PC-9 (cell line): ENCODE measurements around the gene TAOK2. TPM values are rescaled to one million over a fixed set of nuclear protein-coding genes. Genes with fewer than 3 reads are reported as not detected.

Experiments used
- BruUV-seq: library from RNA; stranded (reverse); fragments of 400-500 nt; replicated peaks from 2 replicates; lab custom pipeline; 2021; lab: Mats Ljungman, UMichigan
- CTCF ChIA-PET: fragments of 300-600 bp; sonication (Branson Sonifier 250); formaldehyde crosslinking; loops from one replicate; lab custom pipeline; 2022; ENCODE audit warnings: antibody characterized with exemption; lab: Charles Lee
- POLR2A ChIA-PET: fragments of 300-600 bp; sonication (Branson Sonifier 250); formaldehyde crosslinking; loops from one replicate; lab custom pipeline; 2022; ENCODE audit warnings: antibody characterized with exemption; ENCODE audit not compliant: unreplicated experiment; lab: Charles Lee
- DNase-seq, 2 experiments: peaks; one replicate each; pipeline versions ENCODE4 v3.0.0 to v3.0.0-alpha.2; 2015 to 2022; ENCODE audit warnings: mixed read lengths in 1 of 2
- H2AFZ ChIP-seq: fragments of 200-600 bp; sonication (generic); 2 replicates; pipeline ENCODE4 v1.8.1; 2017; ENCODE audit warnings: antibody characterized with exemption
- H3F3A ChIP-seq: fragments of 200-600 bp; sonication (generic); 2 replicates; pipeline ENCODE4 v1.8.1; 2017; ENCODE audit warnings: antibody characterized with exemption, mild to moderate bottlenecking, low read depth; ENCODE audit not compliant: insufficient read depth
- H3K27ac ChIP-seq: fragments of 200-600 bp; sonication (generic); 2 replicates; pipeline ENCODE4 v1.6.1; 2016; ENCODE audit warnings: mixed run types
- H3K27me3 ChIP-seq: fragments of 200-600 bp; sonication (generic); 2 replicates; pipeline ENCODE4 v1.6.1; 2016; ENCODE audit warnings: low read depth, mixed run types; ENCODE audit not compliant: insufficient read depth
- H3K36me3 ChIP-seq: fragments of 200-600 bp; sonication (generic); 2 replicates; pipeline ENCODE4 v1.6.1; 2016; ENCODE audit warnings: low read depth, mixed run types
- H3K4me1 ChIP-seq: fragments of 200-600 bp; sonication (generic); replicated peaks from 2 replicates; pipeline ENCODE4 v1.6.1; 2016; ENCODE audit warnings: mixed run types; ENCODE audit not compliant: insufficient read depth
- H3K4me2 ChIP-seq: fragments of 200-600 bp; sonication (generic); 2 replicates; pipeline ENCODE4 v1.6.1; 2017; ENCODE audit warnings: mixed run types
- H3K4me3 ChIP-seq: fragments of 200-600 bp; sonication (generic); 2 replicates; pipeline ENCODE4 v1.6.1; 2016; ENCODE audit warnings: mixed run types
- H3K79me2 ChIP-seq: fragments of 200-600 bp; sonication (generic); 2 replicates; pipeline ENCODE4 v1.6.1; 2017; ENCODE audit warnings: low read depth, mixed run types
- H3K9me2 ChIP-seq: fragments of 200-600 bp; sonication (generic); 2 replicates; pipeline ENCODE4 v1.8.1; 2017; ENCODE audit warnings: mild to moderate bottlenecking; ENCODE audit not compliant: insufficient read depth
- H3K9me3 ChIP-seq: fragments of 200-600 bp; sonication (generic); 2 replicates; pipeline ENCODE4 v1.8.1; 2016; ENCODE audit warnings: low read depth; ENCODE audit not compliant: insufficient read depth
- H4K20me1 ChIP-seq: fragments of 200-600 bp; sonication (generic); 2 replicates; pipeline ENCODE4 v1.8.1; 2017; ENCODE audit not compliant: insufficient read depth
- EZH2 ChIP-seq: fragments of 200-600 bp; sonication (generic); IDR thresholded peaks from 2 replicates; pipeline ENCODE4 v1.8.0; 2017; ENCODE audit warnings: antibody characterized with exemption, low read depth
- intact Hi-C: fragments of 100-400 bp; cut with micrococcal nuclease; formaldehyde crosslinking; loops from one replicate; pipeline ENCODE4 v1.10.0; 2022; ENCODE audit not compliant: unreplicated experiment
- total RNA-seq: library from RNA; stranded (reverse); gene quantifications from 2 replicates; pipeline ENCODE4 v1.2.3, GENCODE V29; 2021
- TF ChIP-seq, protein P1 (sequence below): fragments of 200-600 bp; sonication (generic); conservative IDR thresholded peaks from 2 replicates; pipeline ENCODE4 v1.6.1; 2017; ENCODE audit warnings: mixed run types, antibody characterized with exemption, mild to moderate bottlenecking, moderate library complexity

Gene TAOK2
- total RNA-seq, 1 experiment from 2014 or later: 82.9 TPM

- no TSS peak for BruUV-seq
- CTCF ChIA-PET: no interaction called here
- POLR2A ChIA-PET: interaction anchor here (0.6 kb wide), 1 partner anchor 105 kb away, joined by 4 read pairs; the partner anchor contains the start of gene SEZ6L2
Measured at GRCh38 chr16:30004424-30004776, 30.7 kb downstream of the TAOK2 start.

GRCh38 chr16:30004811-30005242, 31.2 kb downstream of the TAOK2 start:
- Histone ChIP-seq H3K79me2 (no peaks in the 10 kb centered on the region), H3F3A (peaks cover 7% of the 10 kb centered on the region), H3K4me3 (no peak overlapping the region), H3K27me3 (no peaks in the 10 kb centered on the region), H3K9me2 (no peaks in the 10 kb centered on the region), H3K36me3 (no peaks in the 10 kb centered on the region), H3K4me1 (no peaks in the 10 kb centered on the region), H4K20me1 (peaks cover 3% of the 10 kb centered on the region; the same call in 1 of the 2 replicates), H3K4me2 (no peak overlapping the region), H3K9me3 (no peaks in the 10 kb centered on the region), H2AFZ (no peak overlapping the region), H3K27ac (no peak overlapping the region)
- intact Hi-C loops: no loop called here
- ChIA-PET CTCF (no interaction called here), POLR2A (interaction anchor here (0.6 kb wide), 1 partner anchor 106 kb away, joined by 4 read pairs; the partner anchor contains the start of gene SEZ6L2)
- TF ChIP-seq, protein P1, sequence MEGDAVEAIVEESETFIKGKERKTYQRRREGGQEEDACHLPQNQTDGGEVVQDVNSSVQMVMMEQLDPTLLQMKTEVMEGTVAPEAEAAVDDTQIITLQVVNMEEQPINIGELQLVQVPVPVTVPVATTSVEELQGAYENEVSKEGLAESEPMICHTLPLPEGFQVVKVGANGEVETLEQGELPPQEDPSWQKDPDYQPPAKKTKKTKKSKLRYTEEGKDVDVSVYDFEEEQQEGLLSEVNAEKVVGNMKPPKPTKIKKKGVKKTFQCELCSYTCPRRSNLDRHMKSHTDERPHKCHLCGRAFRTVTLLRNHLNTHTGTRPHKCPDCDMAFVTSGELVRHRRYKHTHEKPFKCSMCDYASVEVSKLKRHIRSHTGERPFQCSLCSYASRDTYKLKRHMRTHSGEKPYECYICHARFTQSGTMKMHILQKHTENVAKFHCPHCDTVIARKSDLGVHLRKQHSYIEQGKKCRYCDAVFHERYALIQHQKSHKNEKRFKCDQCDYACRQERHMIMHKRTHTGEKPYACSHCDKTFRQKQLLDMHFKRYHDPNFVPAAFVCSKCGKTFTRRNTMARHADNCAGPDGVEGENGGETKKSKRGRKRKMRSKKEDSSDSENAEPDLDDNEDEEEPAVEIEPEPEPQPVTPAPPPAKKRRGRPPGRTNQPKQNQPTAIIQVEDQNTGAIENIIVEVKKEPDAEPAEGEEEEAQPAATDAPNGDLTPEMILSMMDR: no peak
- no peak for TF ChIP-seq EZH2
- DNase-seq: no peak
- no TSS peak for BruUV-seq

More at GRCh38 chr16:30004424-30004776, 30.7 kb downstream of the TAOK2 start:
- Histone ChIP-seq H3K4me1 (no peaks in the 10 kb centered on the region), H3K9me3 (no peaks in the 10 kb centered on the region), H3F3A (peaks cover 7% of the 10 kb centered on the region), H3K27ac (no peak overlapping the region), H2AFZ (no peak overlapping the region), H3K4me2 (no peak overlapping the region), H3K79me2 (no peaks in the 10 kb centered on the region), H3K9me2 (no peaks in the 10 kb centered on the region), H3K36me3 (no peaks in the 10 kb centered on the region), H3K27me3 (no peaks in the 10 kb centered on the region), H3K4me3 (no peak overlapping the region), H4K20me1 (peaks cover 3% of the 10 kb centered on the region; the same call in 1 of the 2 replicates)
- TF ChIP-seq, protein P1: no peak
- no peak for DNase-seq
- intact Hi-C loops: no loop called here

DNA sequence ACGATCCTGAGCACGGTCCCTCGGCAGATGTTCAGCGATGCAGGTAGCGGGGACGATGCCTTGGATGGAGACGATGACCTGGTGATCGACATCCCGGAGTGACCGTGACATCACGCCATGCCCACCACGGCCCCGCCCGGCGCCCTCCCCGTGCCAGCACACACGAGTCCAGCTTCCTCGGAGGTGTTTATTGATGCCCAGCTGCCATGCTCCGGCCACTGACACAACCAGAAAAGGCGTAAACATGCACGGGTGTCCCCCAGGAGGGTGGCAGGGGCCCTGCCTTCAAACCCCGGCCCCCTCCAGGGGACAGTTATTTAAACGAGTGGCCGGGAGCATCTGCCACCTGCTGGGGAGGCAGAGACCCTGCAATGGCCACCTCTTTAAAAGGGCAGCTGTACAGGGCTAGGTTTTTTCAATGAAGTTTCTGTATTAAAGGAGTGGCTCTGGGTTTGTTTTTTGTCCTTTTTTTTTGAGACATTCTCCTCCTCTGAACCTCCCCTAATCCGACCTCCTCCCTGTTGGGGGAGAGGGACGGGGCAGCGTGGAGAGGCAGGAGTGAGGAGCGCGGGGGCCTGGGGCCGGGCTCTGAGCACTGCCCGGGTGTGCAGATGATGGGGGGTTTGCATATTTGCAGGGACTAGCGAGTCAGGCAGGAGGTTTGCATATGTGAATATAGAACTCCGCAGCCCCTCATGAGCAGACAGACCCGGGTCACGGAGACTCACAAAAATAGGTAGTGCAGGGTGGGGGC, 31.9 kb downstream of the TAOK2 start:
- CTCF ChIA-PET: interaction anchor here (0.5 kb wide), 1 partner anchor 179 kb away, joined by 4 read pairs; no protein-coding TSS in a partner anchor

More for the DNA sequence above, 31.9 kb downstream of the TAOK2 start:
- Histone ChIP-seq H3K27ac (no peak overlapping the region), H3K4me3 (no peak overlapping the region), H4K20me1 (peaks cover 3% of the 10 kb centered on the region; the same call in 1 of the 2 replicates), H3K4me1 (no peaks in the 10 kb centered on the region), H3K9me2 (no peaks in the 10 kb centered on the region), H3F3A (peaks cover 7% of the 10 kb centered on the region), H3K79me2 (no peaks in the 10 kb centered on the region), H3K4me2 (no peak overlapping the region), H3K36me3 (no peaks in the 10 kb centered on the region), H3K9me3 (no peaks in the 10 kb centered on the region), H3K27me3 (peaks cover 5% of the 10 kb centered on the region), H2AFZ (no peak overlapping the region)
- intact Hi-C loops: no loop called here
- POLR2A ChIA-PET: no interaction called here
- BruUV-seq: TSS peak; percentile 32
- TF ChIP-seq, protein P1: peak; percentile 85
- no peak for TF ChIP-seq EZH2
- DNase-seq: peak in 1 of 2 experiments; percentile 44
